ENCODE results near the gene RCAN2.

Gene RCAN2

GRCh38 chr6:46186583-46186982, 304.7 kb downstream of the RCAN2 start:
- FAIRE-seq, result no peak
- DNase-seq (ENCODE audit: insufficient read length, low spot score), result no peak

DNA sequence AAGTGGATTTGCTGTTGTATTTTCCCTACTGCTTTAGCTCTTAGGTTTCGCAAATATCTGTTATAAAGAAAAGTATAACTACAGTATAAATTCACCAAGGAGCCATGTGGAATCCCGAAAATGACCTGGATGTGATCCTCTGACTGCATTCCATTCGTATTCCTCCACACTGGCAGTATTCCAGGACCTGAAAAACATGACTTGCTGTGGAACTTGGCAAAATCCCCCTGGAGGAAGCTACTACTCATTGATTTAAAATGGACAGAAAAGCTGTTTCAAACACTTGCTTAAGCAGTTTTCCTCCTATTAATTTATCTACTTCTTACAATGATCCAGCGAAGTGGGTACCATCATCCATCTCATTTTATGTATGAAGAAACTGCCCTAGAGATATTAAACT, 307.1 kb downstream of the RCAN2 start:
- FAIRE-seq, result peak; percentile 49
- DNase-seq (ENCODE audit: insufficient read length, low spot score), result peak; percentile 31

GRCh38 chr6:46175976-46176375, 315.3 kb downstream of the RCAN2 start:
- FAIRE-seq (no peak), DNase-seq (ENCODE audit: insufficient read length, low spot score) (no peak)

DNA sequence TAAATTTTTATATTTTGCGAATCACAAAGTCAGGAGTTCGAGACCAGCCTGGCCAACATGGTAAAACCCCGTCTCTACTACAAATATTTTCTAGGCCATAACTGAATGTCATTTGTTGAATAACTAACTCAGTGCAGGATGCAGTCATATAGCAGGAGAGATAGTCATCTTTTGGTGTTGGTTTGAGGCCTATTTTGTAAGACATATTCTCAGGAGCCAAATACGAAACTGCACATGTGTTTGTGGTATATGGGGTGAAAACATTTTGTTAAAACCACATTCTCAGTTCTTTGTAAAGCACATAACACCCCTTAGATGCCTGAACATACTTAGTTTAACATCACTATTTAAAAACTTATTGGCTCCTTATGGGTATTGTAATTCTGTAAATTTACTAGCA, 315.8 kb downstream of the RCAN2 start:
- FAIRE-seq, result no peak

GRCh38 chr6:46174904-46175303, 316.3 kb downstream of the RCAN2 start:
- no peak for DNase-seq (ENCODE audit: insufficient read length, low spot score)
- FAIRE-seq, result no peak

More for the DNA sequence above, 315.8 kb downstream of the RCAN2 start:
- DNase-seq (ENCODE audit: insufficient read length, low spot score), result no peak

DNA sequence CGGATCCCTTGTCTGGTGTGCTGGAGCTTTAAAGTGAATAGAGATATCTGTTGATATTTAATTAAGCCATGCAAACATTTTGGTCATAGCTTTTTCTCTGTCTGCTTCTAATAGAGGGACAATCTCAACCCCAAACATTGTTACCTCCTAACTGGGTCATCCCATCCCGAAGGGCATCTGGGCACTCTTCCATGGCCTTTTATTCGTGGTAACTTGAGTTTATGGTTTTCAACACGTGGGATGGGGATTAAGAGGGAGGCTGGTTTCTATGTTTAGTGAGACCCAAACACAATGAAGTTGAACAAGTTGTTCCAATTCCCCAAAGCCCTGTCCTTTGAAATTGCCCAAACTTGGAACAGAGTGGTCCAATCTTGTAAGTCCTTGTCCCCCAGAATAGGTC, 319.1 kb downstream of the RCAN2 start:
- DNase-seq (ENCODE audit: insufficient read length, low spot score) (no peak), FAIRE-seq (no peak)

Measured in HTR-8/SVneo (cell line).